Heart left ventricle (tissue), 16 donors: Measurements from ENCODE around the gene EML6. TPM values are rescaled to one million over a fixed set of nuclear protein-coding genes. Genes with fewer than 3 reads are reported as not detected.
"Not testable (repeated sequence)": the region's sequence is repeated elsewhere in the genome, so short reads cannot be mapped to it uniquely, and the experiment has no call there.

ENCODE experiments used
- ATAC-seq, 4 donors: fragments of 200-7000 bp; cut with Tn5 transposase; one replicate each; pipeline ENCODE4 v1.9.1; 2020 to 2022; ENCODE audit warnings: moderate library complexity in 4 of 4, mild to moderate bottlenecking in 3 of 4, moderate number of reproducible peaks in 1 of 4
- DNase-seq, 5 donors: peaks; one replicate each; pipeline ENCODE4 v3.0.0-alpha.2; 2020
- H3K27ac ChIP-seq, 12 donors: fragments of 200-600 bp; sonication (generic) in 4 of 12; one replicate each; pipeline versions ENCODE4 v1.5.0 to v1.8.0; 2016 to 2022; ENCODE audit warnings: mild to moderate bottlenecking in 2 of 12
- H3K27me3 ChIP-seq, 9 donors: fragments of 200-600 bp; sonication (generic) in 2 of 9; one replicate each; pipeline versions ENCODE4 v1.5.1 to v1.8.0; 2016 to 2022; ENCODE audit warnings: mild to moderate bottlenecking in 3 of 9
- H3K36me3 ChIP-seq, 9 donors: fragments of 200-600 bp; sonication (generic) in 2 of 9; one replicate each; pipeline versions ENCODE4 v1.5.0 to v1.8.0; 2018 to 2022; ENCODE audit warnings: mild to moderate bottlenecking in 2 of 9
- H3K4me1 ChIP-seq, 12 donors: fragments of 200-600 bp; sonication (generic) in 4 of 12; one replicate each; pipeline versions ENCODE4 v1.5.0 to v1.8.0; 2016 to 2022; ENCODE audit warnings: mild to moderate bottlenecking in 3 of 12
- H3K4me3 ChIP-seq, 12 donors: fragments of 200-600 bp; sonication (generic) in 4 of 12; one replicate each; pipeline versions ENCODE4 v1.5.0 to v1.8.0; 2017 to 2022; ENCODE audit warnings: mild to moderate bottlenecking in 9 of 12, moderate library complexity in 4 of 12
- H3K9me3 ChIP-seq, 12 donors: fragments of 200-600 bp; sonication (generic) in 4 of 12; one replicate each; pipeline versions ENCODE4 v1.5.0 to v1.8.0; 2016 to 2022; ENCODE audit warnings: mild to moderate bottlenecking in 1 of 12
- CTCF ChIP-seq, 12 donors: fragments of 200-600 bp; sonication (generic) in 4 of 12; IDR thresholded peaks; one replicate each; pipeline versions ENCODE4 v1.5.0 to v1.8.0; 2018 to 2022; ENCODE audit warnings: antibody characterized with exemption in 12 of 12, mild to moderate bottlenecking in 5 of 12
- POLR2A ChIP-seq, 2 donors: fragments of 450-650 bp; IDR thresholded peaks; one replicate each; pipeline ENCODE4 v1.6.1; 2017; ENCODE audit warnings: antibody characterized with exemption in 2 of 2, mild to moderate bottlenecking in 2 of 2, moderate library complexity in 2 of 2
- WGBS, 4 donors: extraction: QIAGEN DNeasy Blood & Tissue Kit in 2 of 4; methylation state at CpG; one replicate each; pipeline versions ENCODE4 v1.1.5 to v1.1.7; 2013 to 2018; 5-methylcytosine and 5-hydroxymethylcytosine counted together
- intact Hi-C, 10 donors: fragments of 100-400 bp; cut with DNase I; formaldehyde crosslinking; loops; one replicate each; pipeline versions ENCODE4 v1.11.1 to v1.14.2; 2022
- polyA plus RNA-seq, 2 donors: library from polyadenylated mRNA; stranded (reverse); fragments of 200-250 nt; gene quantifications; one replicate each; pipeline ENCODE4 v1.2.3, GENCODE V29; 2013
- total RNA-seq, 9 donors: library from RNA; depleted of rRNA in 2 of 9; stranded (reverse); fragments of >200 nt in 2 of 9; fragmentation: NEBNext Ultra II Directional in 3 of 9; extraction: Animal tissue kit (Norgen Biotek cat#: 25700) in 3 of 9; gene quantifications; one replicate each; pipeline versions ENCODE4 v1.1.0 to v1.2.4, GENCODE V29; 2016 to 2023
- donor health status: ischemic (EF 13 %, LVEDD 7.1; RV severe dilation, severe dysfunction).
- donor health status: healthy with polysubstance abuse.
- donor health status: DM: no; HTN: yes; CAD: no.
- donor health status: DM: no; HTN: no; CAD: no.
- donor health status: ischemic (EF 25% LVEDD 6.9; RV normal size, moderate dysfunction).
- donor health status: ischemic (EF 25% LVEDD 5.7; RV mildly dilated, moderate dysfunction).
- donor health status: healthy.
- donor health status: DM: yes; HTN: yes; CAD: no.
- donor health status: ischemic (EF 35%, LVEDD 5.7; RV mildly dilated, moderate dysfunction).
- donor health status: nonischemic (EF 11% LVEDD 7.7; RV severe dilation, severe dysfunction).
- donor health status: DM: yes; HTN: yes; CAD: no.
- donor health status: PGD.
- donor health status: ischemic (EF 29% LVEDD 5.4; RV normal size, mild dysfunction).
- donor health status: nonischemic (EF 23%, LVEDD 6.1; RV moderate dilation, normal function).

Gene EML6
- total and polyA plus RNA-seq, 11 donors, result 0.08 to 1.2 (median 0.58) TPM

DNA sequence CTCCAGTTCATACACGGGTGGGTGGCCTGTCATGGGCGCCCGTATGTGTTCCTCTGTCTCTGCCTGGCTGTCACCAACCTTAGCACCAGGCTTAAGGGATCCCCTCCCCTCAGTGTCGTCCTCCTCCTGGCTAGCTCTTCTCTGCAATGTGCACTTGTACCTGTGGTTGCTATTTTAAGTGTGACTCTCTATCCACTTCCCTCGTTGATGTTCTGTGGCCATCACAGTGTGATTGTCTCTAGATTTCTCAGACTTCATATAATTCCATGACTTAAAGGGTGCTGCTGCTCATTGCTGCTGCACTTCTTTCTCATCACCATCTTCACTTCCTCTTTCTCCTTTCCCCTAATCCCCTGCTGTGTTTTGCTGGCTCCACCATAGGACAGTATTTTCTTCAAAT lies 143.4 kb downstream of the EML6 start:
- no peaks in the 10 kb centered on the region for H3K27me3 ChIP-seq
- TF ChIP-seq POLR2A (IDR thresholded peaks at IDR 0.05) (no peak), CTCF (IDR thresholded peaks at IDR 0.05) (no peak)
- intact Hi-C loops, result no loop called here
- H3K4me1 ChIP-seq, result no peaks in the 10 kb centered on the region
- no peaks in the 10 kb centered on the region for H3K36me3 ChIP-seq
- no peak overlapping the region for H3K4me3 ChIP-seq
- H3K9me3 ChIP-seq, result peaks cover 0 to 8% (median 0%) of the 10 kb centered on the region in 12 donors
- no peak for DNase-seq
- no peak for ATAC-seq
- H3K27ac ChIP-seq, result no peak overlapping the region
- WGBS, 4 donors, result 57 to 65% (median 62%) methylated on average over 5 of the region's 5 CpGs

GRCh38 chr2:54867457-54867856 lies 144.0 kb downstream of the EML6 start:
- ATAC-seq, result no peak
- Histone ChIP-seq H3K4me3 (no peak overlapping the region), H3K4me1 (no peaks in the 10 kb centered on the region), H3K36me3 (no peaks in the 10 kb centered on the region), H3K27ac (no peak overlapping the region), H3K9me3 (peaks cover 0 to 2% (median 0%) of the 10 kb centered on the region in 12 donors), H3K27me3 (no peaks in the 10 kb centered on the region)
- DNase-seq, result no peak
- intact Hi-C loops, result no loop called here
- TF ChIP-seq POLR2A (IDR thresholded peaks at IDR 0.05), result no peak
- WGBS, 4 donors, result 89 to 94% (median 92%) methylated on average over 2 of the region's 2 CpGs

- intact Hi-C loops, result no loop called here
- Histone ChIP-seq H3K27ac (no peak overlapping the region), H3K9me3 (no peaks in the 10 kb centered on the region), H3K4me3 (no peak overlapping the region), H3K27me3 (no peaks in the 10 kb centered on the region), H3K4me1 (no peaks in the 10 kb centered on the region), H3K36me3 (no peaks in the 10 kb centered on the region)
- DNase-seq (no peak), ATAC-seq (no peak)
- no peak for TF ChIP-seq POLR2A (IDR thresholded peaks at IDR 0.05)
- TF ChIP-seq CTCF (IDR thresholded peaks at IDR 0.05), result no peak
- 90 to 94% (median 92%) methylated on average over 13 of the region's 13 CpGs for WGBS, 4 donors
Measured at GRCh38 chr2:54871457-54872107, 148.1 kb downstream of the EML6 start.

GRCh38 chr2:54872780-54873179 lies 149.3 kb downstream of the EML6 start:
- Histone ChIP-seq H3K27me3 (no peaks in the 10 kb centered on the region), H3K4me3 (no peak overlapping the region), H3K27ac (no peak overlapping the region), H3K4me1 (no peaks in the 10 kb centered on the region), H3K36me3 (no peaks in the 10 kb centered on the region), H3K9me3 (no peaks in the 10 kb centered on the region)
- ATAC-seq (no peak), DNase-seq (no peak)
- 82 to 88% (median 84%) methylated on average over 3 of the region's 3 CpGs for WGBS, 4 donors
- intact Hi-C loops, result no loop called here
- TF ChIP-seq CTCF (IDR thresholded peaks at IDR 0.05) (no peak), POLR2A (IDR thresholded peaks at IDR 0.05) (no peak)

DNA sequence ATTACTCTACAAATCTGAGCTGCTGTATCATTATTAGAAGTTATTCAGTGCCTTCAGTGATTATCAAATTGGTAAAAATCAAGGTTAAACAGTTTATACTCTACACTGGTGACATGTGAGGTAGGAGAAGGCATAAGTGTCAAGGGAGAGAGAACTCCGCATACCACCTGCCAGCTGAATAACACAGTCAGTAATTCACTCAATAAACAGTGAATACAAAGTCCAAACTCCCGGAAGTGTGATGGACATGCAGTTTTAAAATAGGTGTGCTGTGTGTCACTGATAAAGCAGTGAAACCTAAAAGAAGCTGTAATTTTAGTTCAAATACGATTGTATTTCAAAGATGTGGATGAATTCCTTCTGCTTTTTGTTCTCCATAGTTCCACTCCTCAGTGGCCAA lies 149.8 kb downstream of the EML6 start:
- 70 to 93% (median 88%) methylated on average over 3 of the region's 3 CpGs for WGBS, 4 donors
- H3K27ac ChIP-seq, H3K9me3 ChIP-seq, intact Hi-C loops, DNase-seq, H3K4me3 ChIP-seq, H3K36me3 ChIP-seq, H3K4me1 ChIP-seq, ATAC-seq, H3K27me3 ChIP-seq: not testable (repeated sequence)
